ENCODE measurements around the gene PTPN11.

DNA sequence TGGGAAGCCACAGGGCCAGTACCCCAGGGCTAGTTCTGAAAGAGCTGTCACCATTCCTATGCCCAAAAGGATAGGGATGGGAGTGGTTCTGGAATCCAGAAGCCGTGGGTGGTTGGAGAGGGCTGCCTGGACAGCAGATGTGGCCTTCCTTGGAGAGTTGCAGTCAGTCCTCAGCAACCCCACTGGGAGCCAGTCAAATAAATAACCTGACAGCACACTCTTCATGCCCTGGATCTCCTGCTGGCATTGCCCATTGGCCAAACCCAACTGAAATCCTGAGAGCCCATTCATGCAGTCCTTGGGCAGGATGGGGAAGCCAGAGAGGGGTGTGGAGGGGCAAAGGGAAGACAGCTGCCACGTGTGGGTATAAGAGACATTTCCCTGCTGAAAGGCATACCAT is 128.2 kb downstream of the PTPN11 start:
- TF ChIP-seq, protein P1, sequence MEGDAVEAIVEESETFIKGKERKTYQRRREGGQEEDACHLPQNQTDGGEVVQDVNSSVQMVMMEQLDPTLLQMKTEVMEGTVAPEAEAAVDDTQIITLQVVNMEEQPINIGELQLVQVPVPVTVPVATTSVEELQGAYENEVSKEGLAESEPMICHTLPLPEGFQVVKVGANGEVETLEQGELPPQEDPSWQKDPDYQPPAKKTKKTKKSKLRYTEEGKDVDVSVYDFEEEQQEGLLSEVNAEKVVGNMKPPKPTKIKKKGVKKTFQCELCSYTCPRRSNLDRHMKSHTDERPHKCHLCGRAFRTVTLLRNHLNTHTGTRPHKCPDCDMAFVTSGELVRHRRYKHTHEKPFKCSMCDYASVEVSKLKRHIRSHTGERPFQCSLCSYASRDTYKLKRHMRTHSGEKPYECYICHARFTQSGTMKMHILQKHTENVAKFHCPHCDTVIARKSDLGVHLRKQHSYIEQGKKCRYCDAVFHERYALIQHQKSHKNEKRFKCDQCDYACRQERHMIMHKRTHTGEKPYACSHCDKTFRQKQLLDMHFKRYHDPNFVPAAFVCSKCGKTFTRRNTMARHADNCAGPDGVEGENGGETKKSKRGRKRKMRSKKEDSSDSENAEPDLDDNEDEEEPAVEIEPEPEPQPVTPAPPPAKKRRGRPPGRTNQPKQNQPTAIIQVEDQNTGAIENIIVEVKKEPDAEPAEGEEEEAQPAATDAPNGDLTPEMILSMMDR (IDR thresholded peaks at IDR 0.05) = no peak
- TF ChIP-seq IRF3 (IDR thresholded peaks at IDR 0.05; ENCODE audit: low read depth, low read length) (no peak), ELF1 (IDR thresholded peaks at IDR 0.05) (no peak), FOXM1 (IDR thresholded peaks at IDR 0.05; ENCODE audit: low read depth) (no peak), FOSL2 (IDR thresholded peaks at IDR 0.05; ENCODE audit: borderline replicate concordance, low read depth) (no peak)
- TF ChIP-seq, protein P2, sequence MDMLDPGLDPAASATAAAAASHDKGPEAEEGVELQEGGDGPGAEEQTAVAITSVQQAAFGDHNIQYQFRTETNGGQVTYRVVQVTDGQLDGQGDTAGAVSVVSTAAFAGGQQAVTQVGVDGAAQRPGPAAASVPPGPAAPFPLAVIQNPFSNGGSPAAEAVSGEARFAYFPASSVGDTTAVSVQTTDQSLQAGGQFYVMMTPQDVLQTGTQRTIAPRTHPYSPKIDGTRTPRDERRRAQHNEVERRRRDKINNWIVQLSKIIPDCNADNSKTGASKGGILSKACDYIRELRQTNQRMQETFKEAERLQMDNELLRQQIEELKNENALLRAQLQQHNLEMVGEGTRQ (IDR thresholded peaks at IDR 0.05; ENCODE audit: borderline replicate concordance, low read depth, low read length) = no peak

Data from SK-N-SH (cell line).